ENCODE measurements around the gene TRABD2A. TPM values are rescaled to one million over a fixed set of nuclear protein-coding genes. Genes with fewer than 3 reads are reported as not detected.

The TRABD2A gene
- total and polyA plus RNA-seq, 9 donors, result 12.2 to 71.0 (median 33.3) TPM

GRCh38 chr2:84894758-84895520 lies 14.1 kb upstream of the TRABD2A start:
- Histone ChIP-seq H3K27ac (peak overlapping the region in 1 of 2 donors; percentile 66), H3K27me3 (no peaks in the 10 kb centered on the region), H3K36me3 (no peaks in the 10 kb centered on the region), H3K9me3 (no peaks in the 10 kb centered on the region), H3K4me1 (ENCODE audit: insufficient read depth) (peaks cover 15% of the 10 kb centered on the region), H3K4me3 (no peak overlapping the region)
- TF ChIP-seq POLR2A (IDR thresholded peaks at IDR 0.05) (no peak), EP300 (IDR thresholded peaks at IDR 0.05) (no peak)
- TF ChIP-seq, protein P1, sequence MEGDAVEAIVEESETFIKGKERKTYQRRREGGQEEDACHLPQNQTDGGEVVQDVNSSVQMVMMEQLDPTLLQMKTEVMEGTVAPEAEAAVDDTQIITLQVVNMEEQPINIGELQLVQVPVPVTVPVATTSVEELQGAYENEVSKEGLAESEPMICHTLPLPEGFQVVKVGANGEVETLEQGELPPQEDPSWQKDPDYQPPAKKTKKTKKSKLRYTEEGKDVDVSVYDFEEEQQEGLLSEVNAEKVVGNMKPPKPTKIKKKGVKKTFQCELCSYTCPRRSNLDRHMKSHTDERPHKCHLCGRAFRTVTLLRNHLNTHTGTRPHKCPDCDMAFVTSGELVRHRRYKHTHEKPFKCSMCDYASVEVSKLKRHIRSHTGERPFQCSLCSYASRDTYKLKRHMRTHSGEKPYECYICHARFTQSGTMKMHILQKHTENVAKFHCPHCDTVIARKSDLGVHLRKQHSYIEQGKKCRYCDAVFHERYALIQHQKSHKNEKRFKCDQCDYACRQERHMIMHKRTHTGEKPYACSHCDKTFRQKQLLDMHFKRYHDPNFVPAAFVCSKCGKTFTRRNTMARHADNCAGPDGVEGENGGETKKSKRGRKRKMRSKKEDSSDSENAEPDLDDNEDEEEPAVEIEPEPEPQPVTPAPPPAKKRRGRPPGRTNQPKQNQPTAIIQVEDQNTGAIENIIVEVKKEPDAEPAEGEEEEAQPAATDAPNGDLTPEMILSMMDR (IDR thresholded peaks at IDR 0.05), result no peak
- DNase-seq, result peak in 4 of 5 donors; percentile 56 to 76 (median 66)
- WGBS, 3 donors, result 5 to 15% (median 9%) methylated on average over 7 of the region's 7 CpGs
- intact Hi-C loops (cut with DNase I), result no loop called here

GRCh38 chr2:84894131-84894586 lies 13.3 kb upstream of the TRABD2A start:
- H3K4me3 ChIP-seq, result no peak overlapping the region
- H3K4me1 ChIP-seq (ENCODE audit: insufficient read depth), result peaks cover 13% of the 10 kb centered on the region
- TF ChIP-seq, protein P1 (IDR thresholded peaks at IDR 0.05), result no peak
- TF ChIP-seq POLR2A (IDR thresholded peaks at IDR 0.05) (no peak), EP300 (IDR thresholded peaks at IDR 0.05) (no peak)
- no peaks in the 10 kb centered on the region for H3K36me3 ChIP-seq
- H3K27me3 ChIP-seq, result no peaks in the 10 kb centered on the region
- DNase-seq, result no peak
- H3K27ac ChIP-seq, result peak overlapping the region in 1 of 2 donors; percentile 66
- WGBS, 3 donors, result 91 to 95% (median 94%) methylated on average over 6 of the region's 6 CpGs
- intact Hi-C loops (cut with DNase I), result no loop called here
- H3K9me3 ChIP-seq, result no peaks in the 10 kb centered on the region

GRCh38 chr2:84891355-84892010 lies 10.6 kb upstream of the TRABD2A start:
- 89 to 94% (median 93%) methylated on average over 12 of the region's 12 CpGs for WGBS, 3 donors
- Histone ChIP-seq H3K27me3 (no peaks in the 10 kb centered on the region), H3K36me3 (no peaks in the 10 kb centered on the region), H3K27ac (no peak overlapping the region), H3K4me1 (ENCODE audit: insufficient read depth) (peaks cover 12% of the 10 kb centered on the region), H3K9me3 (no peaks in the 10 kb centered on the region), H3K4me3 (no peak overlapping the region)
- TF ChIP-seq POLR2A (IDR thresholded peaks at IDR 0.05) (no peak), EP300 (IDR thresholded peaks at IDR 0.05) (no peak)
- TF ChIP-seq, protein P1 (IDR thresholded peaks at IDR 0.05), result no peak
- DNase-seq, result peak in 1 of 5 donors; percentile 29
- intact Hi-C loops (cut with DNase I), result no loop called here

GRCh38 chr2:84889332-84889731 lies 8.4 kb upstream of the TRABD2A start:
- no peak for TF ChIP-seq POLR2A (IDR thresholded peaks at IDR 0.05)
- H3K4me3 ChIP-seq, result no peak overlapping the region
- DNase-seq, result no peak

More at GRCh38 chr2:84889332-84889731, 8.4 kb upstream of the TRABD2A start:
- peak overlapping the region; percentile 32 to 78 for H3K27ac ChIP-seq
- WGBS, 3 donors, result 94 to 98% (median 97%) methylated on average over 2 of the region's 2 CpGs
- intact Hi-C loops (cut with DNase I), result loop anchor here in 1 of 4 donors (10.0 kb wide), 1 partner anchor 85 kb away; no protein-coding TSS in a partner anchor
- no peaks in the 10 kb centered on the region for H3K36me3 ChIP-seq
- peaks cover 9% of the 10 kb centered on the region for H3K4me1 ChIP-seq (ENCODE audit: insufficient read depth)
- H3K9me3 ChIP-seq, result no peaks in the 10 kb centered on the region
- H3K27me3 ChIP-seq, result no peaks in the 10 kb centered on the region
